Esophagus squamous epithelium (tissue), 5 donors: ENCODE measurements around the gene ZNF726. TPM values are rescaled to one million over a fixed set of nuclear protein-coding genes. Genes with fewer than 3 reads are reported as not detected.
"Not testable (repeated sequence)": the region's sequence is repeated elsewhere in the genome, so short reads cannot be mapped to it uniquely, and the experiment has no call there.

ENCODE experiments used
- DNase-seq: peaks from one replicate; lab custom pipeline; 2025; lab: John Stamatoyannopoulos, UW
- H3K27ac ChIP-seq, 4 donors: fragments of 200-600 bp; sonication (generic); one replicate each; pipeline ENCODE4 v1.5.1; 2016 to 2019; ENCODE audit warnings: mild to moderate bottlenecking in 1 of 4
- H3K27me3 ChIP-seq, 4 donors: fragments of 200-600 bp; sonication (generic); 1 replicate in 3 of 4; 2 replicates in 1 of 4; pipeline versions ENCODE4 v1.5.1 to v1.6.0; 2017 to 2021; ENCODE audit warnings: antibody characterized with exemption in 1 of 4
- H3K36me3 ChIP-seq, 3 donors: fragments of 200-600 bp; sonication (generic); one replicate each; pipeline ENCODE4 v1.5.1; 2016 to 2019
- H3K4me1 ChIP-seq, 3 donors: fragments of 200-600 bp; sonication (generic); one replicate each; pipeline ENCODE4 v1.5.1; 2017 to 2019
- H3K4me3 ChIP-seq, 4 donors: fragments of 200-600 bp; sonication (generic); 1 replicate in 3 of 4; 2 replicates in 1 of 4; pipeline ENCODE4 v1.5.1; 2016 to 2019; ENCODE audit warnings: mild to moderate bottlenecking in 2 of 4, moderate library complexity in 1 of 4
- H3K9me3 ChIP-seq, 3 donors: fragments of 200-600 bp; sonication (generic); one replicate each; pipeline ENCODE4 v1.5.1; 2016 to 2019
- POLR2A ChIP-seq, 4 donors: fragments of 450-650 bp; IDR thresholded peaks; one replicate each; pipeline ENCODE4 v1.6.1; 2017; ENCODE audit warnings: antibody characterized with exemption in 4 of 4, mild to moderate bottlenecking in 4 of 4, moderate library complexity in 3 of 4
- WGBS, 2 donors: methylation state at CpG; one replicate each; pipeline ENCODE4 v1.1.5; 2018; 5-methylcytosine and 5-hydroxymethylcytosine counted together
- intact Hi-C: fragments of 100-400 bp; cut with DNase I; formaldehyde crosslinking; loops from one replicate; pipeline ENCODE4 v1.15.0; 2022
- total RNA-seq, 4 donors: library from RNA; depleted of rRNA; stranded (reverse); fragments of >200 nt; gene quantifications; one replicate each; pipeline ENCODE4 v1.1.0, GENCODE V29; 2016
- TF ChIP-seq, protein P1 (sequence below), 6 experiments: fragments of 450-650 bp in 4 of 6; fragments of 200-600 bp in 2 of 6; sonication (generic) in 2 of 6; IDR thresholded peaks; one replicate each; pipeline ENCODE4 v1.5.1; 2016 to 2019; ENCODE audit warnings: antibody characterized with exemption in 6 of 6, mild to moderate bottlenecking in 4 of 6, moderate library complexity in 4 of 6
- donor health status: DM: yes; HTN: yes; CAD: no.

ZNF726 gene
- total RNA-seq, 4 donors from 2014 or later = 2.1 to 3.4 (median 2.8) TPM

DNA sequence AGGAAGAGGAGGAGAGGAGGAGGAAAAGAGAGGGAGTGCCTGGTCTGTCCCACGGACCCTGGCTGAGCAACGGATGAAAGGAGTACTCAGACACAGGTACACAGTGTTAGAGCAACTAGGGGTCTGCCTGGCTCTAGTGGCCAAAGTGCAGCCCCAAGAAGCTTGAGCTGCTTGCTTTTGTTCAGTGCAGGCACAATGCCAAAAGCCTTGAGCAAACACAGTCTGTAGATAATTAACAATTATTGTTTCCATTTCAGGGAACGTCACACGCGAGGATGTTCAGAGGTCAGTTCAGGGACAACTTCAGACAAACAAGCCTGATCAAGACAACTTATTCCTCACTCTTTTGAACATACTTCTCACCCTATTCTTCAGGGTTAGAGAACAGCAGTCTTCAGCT is 32.2 kb upstream of the ZNF726 start:
- Histone ChIP-seq H3K4me1 (peaks cover 0 to 3% (median 0%) of the 10 kb centered on the region in 3 donors), H3K4me3 (no peak overlapping the region), H3K9me3 (peaks cover 0 to 6% (median 0%) of the 10 kb centered on the region in 3 donors), H3K36me3 (no peaks in the 10 kb centered on the region), H3K27ac (no peak overlapping the region), H3K27me3 (no peaks in the 10 kb centered on the region)
- DNase-seq = no peak
- intact Hi-C loops = no loop called here
- TF ChIP-seq, protein P1, sequence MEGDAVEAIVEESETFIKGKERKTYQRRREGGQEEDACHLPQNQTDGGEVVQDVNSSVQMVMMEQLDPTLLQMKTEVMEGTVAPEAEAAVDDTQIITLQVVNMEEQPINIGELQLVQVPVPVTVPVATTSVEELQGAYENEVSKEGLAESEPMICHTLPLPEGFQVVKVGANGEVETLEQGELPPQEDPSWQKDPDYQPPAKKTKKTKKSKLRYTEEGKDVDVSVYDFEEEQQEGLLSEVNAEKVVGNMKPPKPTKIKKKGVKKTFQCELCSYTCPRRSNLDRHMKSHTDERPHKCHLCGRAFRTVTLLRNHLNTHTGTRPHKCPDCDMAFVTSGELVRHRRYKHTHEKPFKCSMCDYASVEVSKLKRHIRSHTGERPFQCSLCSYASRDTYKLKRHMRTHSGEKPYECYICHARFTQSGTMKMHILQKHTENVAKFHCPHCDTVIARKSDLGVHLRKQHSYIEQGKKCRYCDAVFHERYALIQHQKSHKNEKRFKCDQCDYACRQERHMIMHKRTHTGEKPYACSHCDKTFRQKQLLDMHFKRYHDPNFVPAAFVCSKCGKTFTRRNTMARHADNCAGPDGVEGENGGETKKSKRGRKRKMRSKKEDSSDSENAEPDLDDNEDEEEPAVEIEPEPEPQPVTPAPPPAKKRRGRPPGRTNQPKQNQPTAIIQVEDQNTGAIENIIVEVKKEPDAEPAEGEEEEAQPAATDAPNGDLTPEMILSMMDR (IDR thresholded peaks at IDR 0.05) = no peak
- no peak for TF ChIP-seq POLR2A (IDR thresholded peaks at IDR 0.05)
- 47 to 64% methylated on average over 5 of the region's 5 CpGs for WGBS, 2 donors

GRCh38 chr19:23884363-23884762 is 30.3 kb upstream of the ZNF726 start:
- no peak overlapping the region for H3K27ac ChIP-seq
- WGBS, 2 donors = 77 to 89% methylated on average over 2 of the region's 2 CpGs
- H3K36me3 ChIP-seq = no peaks in the 10 kb centered on the region
- no peaks in the 10 kb centered on the region for H3K27me3 ChIP-seq
- TF ChIP-seq POLR2A (IDR thresholded peaks at IDR 0.05) = no peak
- TF ChIP-seq, protein P1 (IDR thresholded peaks at IDR 0.05) = no peak
- H3K9me3 ChIP-seq = peaks cover 0 to 15% (median 0%) of the 10 kb centered on the region in 3 donors
- peaks cover 0 to 6% (median 0%) of the 10 kb centered on the region in 3 donors for H3K4me1 ChIP-seq
- intact Hi-C loops = no loop called here
- no peak for DNase-seq
- H3K4me3 ChIP-seq = no peak overlapping the region

DNA sequence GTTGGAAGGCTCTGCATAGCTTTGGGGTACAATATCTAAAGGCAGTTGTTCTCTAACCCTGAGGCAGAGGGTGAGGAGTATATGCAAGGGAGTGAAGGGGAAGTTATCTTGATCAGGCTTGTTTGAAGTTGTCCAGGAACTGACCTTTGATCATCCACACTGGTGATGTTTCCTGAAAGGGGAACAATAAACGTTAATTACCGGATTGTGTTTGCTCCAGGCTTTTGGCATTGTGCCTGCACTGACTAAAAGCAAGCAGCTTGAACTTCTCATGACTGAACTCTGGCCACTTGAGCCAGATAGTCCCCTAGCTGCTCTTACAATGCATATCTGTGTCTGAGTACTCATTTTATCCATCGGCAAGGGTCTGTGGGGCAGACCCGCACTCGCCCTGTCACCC is 27.0 kb upstream of the ZNF726 start:
- peaks cover 0 to 15% (median 0%) of the 10 kb centered on the region in 3 donors for H3K9me3 ChIP-seq
- TF ChIP-seq, protein P1 (IDR thresholded peaks at IDR 0.05) = no peak
- TF ChIP-seq POLR2A (IDR thresholded peaks at IDR 0.05) = no peak
- no peaks in the 10 kb centered on the region for H3K36me3 ChIP-seq
- no peak overlapping the region for H3K4me3 ChIP-seq
- peaks cover 0 to 6% (median 0%) of the 10 kb centered on the region in 3 donors for H3K4me1 ChIP-seq
- 57 to 62% methylated on average over 5 of the region's 5 CpGs for WGBS, 2 donors
- no peaks in the 10 kb centered on the region for H3K27me3 ChIP-seq
- DNase-seq = no peak
- intact Hi-C loops = no loop called here
- H3K27ac ChIP-seq = no peak overlapping the region

DNA sequence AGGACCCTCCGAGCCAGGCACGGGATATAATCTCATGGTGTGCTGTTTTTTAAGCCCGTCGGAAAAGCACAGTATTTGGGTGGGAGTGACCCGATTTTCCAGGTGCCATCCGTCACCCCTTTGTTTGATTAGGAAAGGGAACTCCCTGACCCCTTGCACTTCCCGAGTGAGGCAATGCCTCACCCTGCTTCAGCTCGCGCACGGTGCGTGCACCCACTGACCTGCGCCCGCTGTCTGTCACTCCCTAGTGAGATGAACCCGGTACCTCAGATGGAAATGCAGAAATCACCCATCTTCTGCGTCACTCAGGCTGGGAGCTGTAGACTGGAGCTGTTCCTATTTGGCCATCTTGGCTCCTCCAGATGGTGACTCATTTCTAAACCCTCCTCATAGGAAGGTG is 18.6 kb upstream of the ZNF726 start:
- WGBS, 2 donors = 87% methylated on average over 7 to 10 of the region's 15 CpGs
- intact Hi-C loops, H3K36me3 ChIP-seq, H3K4me3 ChIP-seq, DNase-seq, H3K27ac ChIP-seq, H3K9me3 ChIP-seq, H3K27me3 ChIP-seq, H3K4me1 ChIP-seq: not testable (repeated sequence)

- Histone ChIP-seq H3K27me3 (no peaks in the 10 kb centered on the region), H3K27ac (no peak overlapping the region), H3K4me3 (no peak overlapping the region), H3K4me1 (no peaks in the 10 kb centered on the region), H3K9me3 (no peaks in the 10 kb centered on the region), H3K36me3 (no peaks in the 10 kb centered on the region)
- intact Hi-C loops = no loop called here
- 64 to 70% methylated on average over 1 of the region's 1 CpG for WGBS, 2 donors
- no peak for DNase-seq
- TF ChIP-seq, protein P1 (IDR thresholded peaks at IDR 0.05) = no peak
Observed at GRCh38 chr19:23896912-23897311, 17.8 kb upstream of the ZNF726 start.

DNA sequence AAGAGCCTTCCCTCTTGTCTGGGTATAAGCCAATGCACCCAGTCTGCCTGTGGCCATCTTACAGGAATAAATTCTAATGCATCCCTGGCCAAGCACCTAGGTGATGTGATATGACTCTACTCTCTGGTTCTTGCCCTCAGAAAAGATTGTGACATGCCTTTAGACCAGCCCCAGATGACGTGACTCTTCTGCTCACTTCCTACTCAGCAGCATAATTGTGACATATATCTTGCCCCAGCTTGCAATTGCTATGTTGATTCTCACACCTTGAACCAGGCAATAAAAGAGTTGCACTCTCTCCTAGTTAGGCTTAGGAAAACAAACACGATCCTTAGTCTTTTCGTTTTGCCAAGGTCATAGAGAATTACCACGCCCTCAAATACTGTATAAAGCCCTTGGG is 13.3 kb upstream of the ZNF726 start:
- peak overlapping the region in 1 of 4 donors; percentile 45 for H3K27ac ChIP-seq
- TF ChIP-seq POLR2A (IDR thresholded peaks at IDR 0.05) = no peak
- TF ChIP-seq, protein P1 (IDR thresholded peaks at IDR 0.05) = no peak
- peaks cover 0 to 11% (median 10%) of the 10 kb centered on the region in 3 donors for H3K9me3 ChIP-seq
- no peaks in the 10 kb centered on the region for H3K36me3 ChIP-seq
- intact Hi-C loops = no loop called here
- no peak for DNase-seq
- no peaks in the 10 kb centered on the region for H3K4me1 ChIP-seq
- H3K27me3 ChIP-seq = no peaks in the 10 kb centered on the region
- H3K4me3 ChIP-seq = no peak overlapping the region
- WGBS, 2 donors = 40 to 44% methylated on average over 4 of the region's 4 CpGs
